ENCODE data around the gene ADIPOQ.

ADIPOQ gene

DNA sequence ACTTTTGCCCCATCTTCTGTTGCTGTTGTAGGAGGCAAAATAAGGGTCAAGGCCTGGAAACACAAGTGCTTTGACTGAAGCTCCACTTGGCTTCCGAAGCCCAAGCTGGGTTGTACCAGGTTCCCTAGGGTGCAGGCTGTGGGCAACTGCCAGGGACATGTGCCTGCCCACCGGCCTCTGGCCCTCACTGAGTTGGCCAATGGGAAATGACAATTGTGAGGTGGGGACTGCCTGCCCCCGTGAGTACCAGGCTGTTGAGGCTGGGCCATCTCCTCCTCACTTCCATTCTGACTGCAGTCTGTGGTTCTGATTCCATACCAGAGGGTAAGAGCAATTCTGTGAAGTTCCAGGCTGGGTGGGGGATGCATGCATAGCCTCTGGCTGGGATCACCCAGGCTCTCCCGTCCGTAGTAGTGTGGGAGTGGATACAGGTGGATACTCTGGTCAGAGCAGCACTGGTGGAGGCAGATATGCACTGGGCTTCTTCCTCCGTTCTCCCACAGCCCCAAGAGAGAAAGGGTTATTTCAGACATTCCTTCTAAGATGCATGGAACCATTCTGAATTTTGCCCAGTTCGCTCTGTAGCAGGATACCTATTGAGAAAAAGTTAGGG, at the start of gene ADIPOQ:
Gene ADIPOQ, plus strand, starts transcription at position 285 of the 613 bp plus-strand sequence. CDS start 10,349 bp downstream, outside the sequence.
- H3K27me3 ChIP-seq (ENCODE audit: insufficient read depth, low read length), result peaks cover 6% of the 10 kb centered on the region
- H3K4me2 ChIP-seq (ENCODE audit: low read length), result no peak within 1 kb of the TSS
- TF ChIP-seq, protein P1, sequence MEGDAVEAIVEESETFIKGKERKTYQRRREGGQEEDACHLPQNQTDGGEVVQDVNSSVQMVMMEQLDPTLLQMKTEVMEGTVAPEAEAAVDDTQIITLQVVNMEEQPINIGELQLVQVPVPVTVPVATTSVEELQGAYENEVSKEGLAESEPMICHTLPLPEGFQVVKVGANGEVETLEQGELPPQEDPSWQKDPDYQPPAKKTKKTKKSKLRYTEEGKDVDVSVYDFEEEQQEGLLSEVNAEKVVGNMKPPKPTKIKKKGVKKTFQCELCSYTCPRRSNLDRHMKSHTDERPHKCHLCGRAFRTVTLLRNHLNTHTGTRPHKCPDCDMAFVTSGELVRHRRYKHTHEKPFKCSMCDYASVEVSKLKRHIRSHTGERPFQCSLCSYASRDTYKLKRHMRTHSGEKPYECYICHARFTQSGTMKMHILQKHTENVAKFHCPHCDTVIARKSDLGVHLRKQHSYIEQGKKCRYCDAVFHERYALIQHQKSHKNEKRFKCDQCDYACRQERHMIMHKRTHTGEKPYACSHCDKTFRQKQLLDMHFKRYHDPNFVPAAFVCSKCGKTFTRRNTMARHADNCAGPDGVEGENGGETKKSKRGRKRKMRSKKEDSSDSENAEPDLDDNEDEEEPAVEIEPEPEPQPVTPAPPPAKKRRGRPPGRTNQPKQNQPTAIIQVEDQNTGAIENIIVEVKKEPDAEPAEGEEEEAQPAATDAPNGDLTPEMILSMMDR (IDR thresholded peaks at IDR 0.05; ENCODE audit: low read length), result no peak
- TF ChIP-seq EZH2 (IDR thresholded peaks at IDR 0.05; ENCODE audit: borderline replicate concordance, low read length), result no peak
- no peak within 1 kb of the TSS for H2AFZ ChIP-seq (ENCODE audit: low read length)
- no peak within 1 kb of the TSS for H3K4me3 ChIP-seq (ENCODE audit: low read depth, low read length, poor library complexity, severe bottlenecking)
- no peaks in the 10 kb centered on the region for H3K9me3 ChIP-seq (ENCODE audit: low read length)
- no peaks in the 10 kb centered on the region for H3K9me2 ChIP-seq (ENCODE audit: low read depth, low read length)
- H3K36me3 ChIP-seq (ENCODE audit: insufficient read depth, low read length), result no peaks in the 10 kb centered on the region
- H3K27ac ChIP-seq (ENCODE audit: low read depth, low read length, poor library complexity, severe bottlenecking), result no peak within 1 kb of the TSS
- no peaks in the 10 kb centered on the region for H3K4me1 ChIP-seq (ENCODE audit: insufficient read depth, low read length, severe bottlenecking)
- no peaks in the 10 kb centered on the region for H3K79me2 ChIP-seq (ENCODE audit: insufficient read depth, low read length)
- H4K20me1 ChIP-seq (ENCODE audit: insufficient read depth, low read length), result no peaks in the 10 kb centered on the region
- no peaks in the 10 kb centered on the region for H3F3A ChIP-seq (ENCODE audit: insufficient read depth, low read length)
- no peak within 1 kb of the TSS for H3K9ac ChIP-seq (ENCODE audit: low read length)

DNA sequence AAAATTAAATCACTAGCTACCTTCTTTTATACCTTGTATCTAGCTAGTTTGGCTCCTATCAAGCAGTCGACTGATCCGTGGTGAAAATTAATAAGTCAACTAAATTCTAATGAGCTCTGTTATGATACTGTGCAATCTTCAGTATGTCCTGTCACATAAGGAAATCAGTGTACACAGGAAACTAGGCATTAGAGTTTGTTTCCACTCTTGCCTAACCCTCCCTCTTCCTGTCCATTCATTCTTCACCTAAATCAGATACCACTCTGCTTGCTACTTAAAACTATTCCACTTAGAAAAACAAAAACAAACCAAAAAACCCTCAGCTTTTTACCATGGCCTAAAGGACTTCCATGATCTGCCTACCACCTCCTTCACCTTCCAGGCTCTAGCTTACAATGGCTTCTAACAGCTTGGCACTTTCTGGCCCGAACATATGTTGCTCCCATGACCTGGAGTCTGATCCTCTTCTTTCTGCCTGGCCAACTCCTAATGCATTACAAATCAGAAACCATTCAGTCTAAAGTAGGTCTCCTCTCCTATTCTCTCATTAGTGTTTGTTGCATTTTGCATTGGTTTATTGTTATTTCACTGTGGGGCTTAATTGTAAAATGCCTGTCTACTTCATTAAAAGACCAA, 44.2 kb upstream of the ADIPOQ start:
- TF ChIP-seq EZH2 (IDR thresholded peaks at IDR 0.05; ENCODE audit: borderline replicate concordance, low read length), result no peak
- TF ChIP-seq, protein P1 (IDR thresholded peaks at IDR 0.05; ENCODE audit: low read length), result no peak
- no peak overlapping the region for H3K4me2 ChIP-seq (ENCODE audit: low read length)
- H2AFZ ChIP-seq (ENCODE audit: low read length), result no peak overlapping the region
- no peak overlapping the region for H3K27ac ChIP-seq (ENCODE audit: low read depth, low read length, poor library complexity, severe bottlenecking)
- H3K4me3 ChIP-seq (ENCODE audit: low read depth, low read length, poor library complexity, severe bottlenecking), result no peak overlapping the region
- H3K9me3 ChIP-seq (ENCODE audit: low read length), result no peaks in the 10 kb centered on the region
- no peaks in the 10 kb centered on the region for H3K27me3 ChIP-seq (ENCODE audit: insufficient read depth, low read length)
- H3F3A ChIP-seq (ENCODE audit: insufficient read depth, low read length), result no peaks in the 10 kb centered on the region
- no peak overlapping the region for H3K9ac ChIP-seq (ENCODE audit: low read length)
- H4K20me1 ChIP-seq (ENCODE audit: insufficient read depth, low read length), result no peaks in the 10 kb centered on the region
- H3K4me1 ChIP-seq (ENCODE audit: insufficient read depth, low read length, severe bottlenecking), result no peaks in the 10 kb centered on the region
- H3K79me2 ChIP-seq (ENCODE audit: insufficient read depth, low read length), result 0 out of 2 replicates have a peak, but pooled peaks cover 4% of the 10 kb centered on the region
- H3K9me2 ChIP-seq (ENCODE audit: low read depth, low read length), result no peaks in the 10 kb centered on the region
- H3K36me3 ChIP-seq (ENCODE audit: insufficient read depth, low read length), result peaks cover 93% of the 10 kb centered on the region

DNA sequence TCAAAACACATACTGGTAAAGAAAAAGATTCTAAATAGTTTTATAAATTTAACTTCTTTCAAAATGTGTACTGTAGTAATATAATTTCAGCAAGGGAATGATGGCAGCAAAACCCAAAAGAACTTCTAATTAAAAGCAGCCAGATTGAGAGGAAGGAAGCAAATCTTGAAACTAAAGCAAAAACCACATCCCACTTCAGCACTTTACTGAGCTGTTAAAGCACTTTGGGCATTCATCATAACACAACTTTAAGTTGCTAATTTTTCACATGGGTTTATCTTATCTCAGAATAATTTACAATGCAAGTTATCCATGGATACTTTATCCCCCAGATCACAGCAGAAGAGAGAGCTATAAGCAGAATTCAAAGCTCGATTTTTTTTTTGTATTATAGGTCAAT, 42.2 kb upstream of the ADIPOQ start:
- Histone ChIP-seq H3F3A (ENCODE audit: insufficient read depth, low read length) (no peaks in the 10 kb centered on the region), H3K9ac (ENCODE audit: low read length) (no peak overlapping the region), H3K36me3 (ENCODE audit: insufficient read depth, low read length) (peaks cover 94% of the 10 kb centered on the region), H2AFZ (ENCODE audit: low read length) (no peak overlapping the region), H3K79me2 (ENCODE audit: insufficient read depth, low read length) (peaks cover 15% of the 10 kb centered on the region), H3K27ac (ENCODE audit: low read depth, low read length, poor library complexity, severe bottlenecking) (no peak overlapping the region), H3K27me3 (ENCODE audit: insufficient read depth, low read length) (no peaks in the 10 kb centered on the region), H3K4me3 (ENCODE audit: low read depth, low read length, poor library complexity, severe bottlenecking) (no peak overlapping the region), H3K4me1 (ENCODE audit: insufficient read depth, low read length, severe bottlenecking) (peaks cover 13% of the 10 kb centered on the region), H4K20me1 (ENCODE audit: insufficient read depth, low read length) (no peaks in the 10 kb centered on the region), H3K9me3 (ENCODE audit: low read length) (no peaks in the 10 kb centered on the region), H3K4me2 (ENCODE audit: low read length) (no peak overlapping the region), H3K9me2 (ENCODE audit: low read depth, low read length) (no peaks in the 10 kb centered on the region)
- TF ChIP-seq, protein P1 (IDR thresholded peaks at IDR 0.05; ENCODE audit: low read length), result no peak
- TF ChIP-seq EZH2 (IDR thresholded peaks at IDR 0.05; ENCODE audit: borderline replicate concordance, low read length), result no peak

Measured in OCI-LY1 (cell line).